ENCODE data around the gene ZNF438.

- TF ChIP-seq CTCF (IDR thresholded peaks at IDR 0.05) (no peak), POLR2A (IDR thresholded peaks at IDR 0.05) (no peak)
These were observed 208.0 kb downstream of the ZNF438 start for GRCh38 chr10:30823651-30824050.

Data from lower leg skin (tissue), 3 donors.